MM.1S (cell line): Measurements from ENCODE around the gene ZBTB7A.
A peak's percentile ranks its signal among the peaks of the same experiment; 100 is the strongest.

ENCODE experiments used
- DNase-seq: peaks from one replicate; pipeline ENCODE4 v3.0.0-alpha.2; 2015
- H2AFZ ChIP-seq: fragments of 300-600 bp; sonication (generic); 2 replicates; pipeline ENCODE4 v1.6.0; 2016; ENCODE audit warnings: antibody characterized with exemption, low read length
- H3F3A ChIP-seq: fragments of 300-600 bp; sonication (generic); 2 replicates; pipeline ENCODE4 v1.6.1; 2016; ENCODE audit warnings: mild to moderate bottlenecking, antibody characterized with exemption, low read length, moderate library complexity, mixed read lengths; ENCODE audit not compliant: insufficient read depth
- H3K27ac ChIP-seq: fragments of 300-600 bp; sonication (generic); 2 replicates; pipeline ENCODE4 v1.5.1; 2016; ENCODE audit warnings: mild to moderate bottlenecking, low read length
- H3K27me3 ChIP-seq: fragments of 300-600 bp; sonication (generic); replicated peaks from 2 replicates; pipeline ENCODE4 v1.6.0; 2016; ENCODE audit warnings: low read length; ENCODE audit not compliant: insufficient read depth
- H3K36me3 ChIP-seq: fragments of 300-600 bp; sonication (generic); replicated peaks from 2 replicates; pipeline ENCODE4 v1.6.1; 2016; ENCODE audit warnings: mild to moderate bottlenecking, low read length, mixed read lengths; ENCODE audit not compliant: insufficient read depth
- H3K4me1 ChIP-seq: fragments of 300-600 bp; sonication (generic); 2 replicates; pipeline ENCODE4 v1.6.1; 2016; ENCODE audit warnings: low read length, mixed read lengths
- H3K4me2 ChIP-seq: fragments of 300-600 bp; sonication (generic); 2 replicates; pipeline ENCODE4 v1.6.0; 2016; ENCODE audit warnings: low read depth, low read length
- H3K4me3 ChIP-seq: fragments of 300-600 bp; sonication (generic); 2 replicates; pipeline ENCODE4 v1.5.1; 2016; ENCODE audit warnings: low read length, mixed read lengths
- H3K79me2 ChIP-seq: fragments of 300-600 bp; sonication (generic); 2 replicates; pipeline ENCODE4 v1.6.1; 2016; ENCODE audit warnings: mixed run types, low read length, mixed read lengths
- H3K9ac ChIP-seq: fragments of 300-600 bp; sonication (generic); 2 replicates; pipeline ENCODE4 v1.6.1; 2016; ENCODE audit warnings: low read length, mixed read lengths
- H3K9me2 ChIP-seq: fragments of 300-600 bp; sonication (generic); replicated peaks from 2 replicates; pipeline ENCODE4 v1.6.1; 2016; ENCODE audit warnings: mild to moderate bottlenecking, low read length, mixed read lengths; ENCODE audit not compliant: insufficient read depth
- H3K9me3 ChIP-seq: fragments of 300-600 bp; sonication (generic); replicated peaks from 2 replicates; pipeline ENCODE4 v1.6.1; 2016; ENCODE audit warnings: mild to moderate bottlenecking, low read length, mixed read lengths; ENCODE audit not compliant: insufficient read depth
- H4K20me1 ChIP-seq: fragments of 300-600 bp; sonication (generic); 2 replicates; pipeline ENCODE4 v1.6.1; 2016; ENCODE audit warnings: mild to moderate bottlenecking, low read length, moderate library complexity, mixed read lengths; ENCODE audit not compliant: insufficient read depth
- EZH2 ChIP-seq: fragments of 300-600 bp; sonication (generic); optimal IDR thresholded peaks from 2 replicates; pipeline ENCODE3; 2017; ENCODE audit warnings: low read depth, mild to moderate bottlenecking, antibody characterized with exemption, low read length, mixed read lengths
- EZH2phosphoT487 ChIP-seq: fragments of 300-600 bp; sonication (generic); IDR thresholded peaks from 2 replicates; pipeline ENCODE4 v1.6.1; 2018; ENCODE audit warnings: antibody characterized with exemption, low read length
- TF ChIP-seq, protein P1 (sequence below): fragments of 300-600 bp; sonication (generic); IDR thresholded peaks from 2 replicates; pipeline ENCODE4 v1.5.1; 2016; ENCODE audit warnings: antibody characterized with exemption, low read length, mixed read lengths

The ZBTB7A gene

DNA sequence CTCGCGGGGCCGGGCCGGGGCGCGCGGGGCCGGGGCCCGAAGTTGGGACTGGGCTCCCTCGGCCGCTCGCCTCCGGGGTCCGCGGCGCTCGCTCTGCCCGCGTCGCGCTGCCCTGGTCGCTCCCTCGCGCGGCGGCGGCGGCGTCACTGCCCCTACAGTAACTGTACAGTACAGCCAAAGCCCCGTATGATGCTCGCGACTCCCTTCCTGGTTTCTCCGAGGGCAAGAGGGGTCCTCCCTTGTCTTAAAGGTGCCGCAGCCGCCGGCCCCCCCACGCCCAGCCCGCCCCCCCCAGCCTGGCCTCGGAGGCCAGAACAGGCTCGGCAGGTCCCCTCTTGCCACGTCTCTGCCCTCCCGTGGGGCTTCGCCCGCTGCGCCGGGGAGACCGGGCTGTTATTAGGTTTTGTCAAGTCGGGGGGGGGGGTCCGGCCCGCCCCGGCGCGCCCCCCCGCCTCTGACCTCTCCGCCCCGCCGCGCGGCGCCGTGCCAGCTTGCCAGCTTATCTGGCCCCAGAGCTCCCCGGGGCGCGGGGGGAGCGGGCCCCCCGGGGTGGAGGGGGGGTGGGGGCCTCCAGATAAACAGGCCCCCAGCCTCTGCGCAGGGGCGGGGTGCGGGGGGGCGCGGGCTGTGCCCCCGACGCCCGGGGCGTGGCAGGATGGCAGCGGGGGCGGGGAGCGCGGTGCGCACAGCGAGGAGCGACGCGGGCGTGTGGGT, at the start of gene ZBTB7A:
TSS of gene ZBTB7A (minus strand) at position 218 of the 714 bp plus-strand sequence. CDS start 11,667 bp downstream, outside the sequence.
- Histone ChIP-seq H3K4me1 (peaks cover 10% of the 10 kb centered on the region), H3K36me3 (no peaks in the 10 kb centered on the region), H3K4me3 (peak within 1 kb of the TSS; percentile 97), H3F3A (peaks cover 7% of the 10 kb centered on the region), H3K9me3 (no peaks in the 10 kb centered on the region), H3K27me3 (peaks cover 25% of the 10 kb centered on the region), H3K9me2 (no peaks in the 10 kb centered on the region), H4K20me1 (peaks cover 25% of the 10 kb centered on the region), H3K9ac (peak within 1 kb of the TSS; percentile 72; the same call in 1 of the 2 replicates), H3K4me2 (peak within 1 kb of the TSS; percentile 97), H2AFZ (peak within 1 kb of the TSS; percentile 95), H3K27ac (no peak within 1 kb of the TSS), H3K79me2 (peaks cover 33% of the 10 kb centered on the region)
- peak; percentile 71 for DNase-seq
- TF ChIP-seq, protein P1, sequence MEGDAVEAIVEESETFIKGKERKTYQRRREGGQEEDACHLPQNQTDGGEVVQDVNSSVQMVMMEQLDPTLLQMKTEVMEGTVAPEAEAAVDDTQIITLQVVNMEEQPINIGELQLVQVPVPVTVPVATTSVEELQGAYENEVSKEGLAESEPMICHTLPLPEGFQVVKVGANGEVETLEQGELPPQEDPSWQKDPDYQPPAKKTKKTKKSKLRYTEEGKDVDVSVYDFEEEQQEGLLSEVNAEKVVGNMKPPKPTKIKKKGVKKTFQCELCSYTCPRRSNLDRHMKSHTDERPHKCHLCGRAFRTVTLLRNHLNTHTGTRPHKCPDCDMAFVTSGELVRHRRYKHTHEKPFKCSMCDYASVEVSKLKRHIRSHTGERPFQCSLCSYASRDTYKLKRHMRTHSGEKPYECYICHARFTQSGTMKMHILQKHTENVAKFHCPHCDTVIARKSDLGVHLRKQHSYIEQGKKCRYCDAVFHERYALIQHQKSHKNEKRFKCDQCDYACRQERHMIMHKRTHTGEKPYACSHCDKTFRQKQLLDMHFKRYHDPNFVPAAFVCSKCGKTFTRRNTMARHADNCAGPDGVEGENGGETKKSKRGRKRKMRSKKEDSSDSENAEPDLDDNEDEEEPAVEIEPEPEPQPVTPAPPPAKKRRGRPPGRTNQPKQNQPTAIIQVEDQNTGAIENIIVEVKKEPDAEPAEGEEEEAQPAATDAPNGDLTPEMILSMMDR: no peak
- TF ChIP-seq EZH2 (no peak), EZH2phosphoT487 (no peak)

DNA sequence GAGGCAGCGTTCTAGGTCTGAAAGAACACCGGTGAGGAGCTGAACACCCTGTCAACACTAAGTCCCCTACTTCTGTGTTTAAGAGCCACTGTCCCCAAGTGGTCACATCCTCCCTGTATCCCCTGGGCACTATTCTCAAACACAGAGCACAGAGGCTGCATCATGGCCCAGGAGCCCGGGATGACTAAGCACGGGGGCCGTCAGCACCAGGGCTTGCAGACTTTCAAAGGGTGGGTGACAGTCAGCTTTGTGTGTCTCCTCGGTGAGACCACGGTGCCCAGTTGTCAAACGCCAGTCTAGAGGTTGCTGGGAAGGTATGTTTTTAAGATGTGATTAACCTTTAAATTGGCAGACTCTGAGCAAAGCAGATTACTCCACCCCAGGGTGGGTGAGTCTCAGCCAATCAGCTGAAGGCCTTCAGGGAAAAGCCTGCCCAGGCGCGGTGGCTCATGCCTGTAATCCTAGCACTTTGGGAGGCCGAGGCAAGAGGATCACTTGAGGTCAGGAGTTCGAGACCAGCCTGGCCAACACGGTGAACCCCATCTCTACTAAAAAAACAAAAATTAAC, 49.2 kb upstream of the ZBTB7A start:
- Histone ChIP-seq H3K36me3 (no peaks in the 10 kb centered on the region), H3K9ac (peak overlapping the region; percentile 36; the same call in 1 of the 2 replicates)
- peak; percentile 23 for DNase-seq

DNA sequence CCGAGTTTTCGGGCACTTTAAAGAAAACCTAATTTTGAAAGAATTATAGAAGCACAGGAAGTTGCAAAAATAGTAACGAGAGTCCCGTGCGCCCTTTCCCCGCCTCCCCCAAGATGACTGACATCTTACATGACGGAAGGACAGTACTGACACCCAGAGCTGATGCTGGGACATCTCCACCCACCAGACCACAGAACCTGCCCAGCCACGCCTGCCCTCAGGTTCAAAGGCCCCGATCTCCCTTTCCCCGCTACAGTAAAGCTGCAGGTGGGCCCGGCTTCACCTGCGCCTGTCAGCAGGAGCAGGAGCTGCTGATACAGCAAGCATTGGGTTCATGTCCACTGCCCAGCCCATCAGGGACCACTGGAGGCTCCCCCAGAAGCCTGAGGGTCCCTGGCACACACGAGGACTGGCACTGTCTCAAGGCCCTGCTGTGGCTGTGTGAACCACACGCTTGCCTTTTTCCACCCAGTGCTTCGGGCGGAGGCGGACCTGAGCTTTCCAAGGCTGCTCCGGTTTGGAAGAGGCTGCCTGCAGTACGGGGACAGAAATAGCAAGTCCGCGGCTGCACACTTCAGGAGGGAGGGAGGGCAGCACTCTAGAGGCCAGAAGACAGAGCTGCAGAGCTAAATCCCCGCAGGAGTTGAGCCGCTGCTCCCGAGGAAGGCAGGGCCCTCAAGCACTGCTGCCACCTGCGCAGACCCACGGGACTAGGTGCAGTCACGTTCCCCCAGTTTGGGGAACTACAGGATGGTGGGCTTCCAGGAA, 48.5 kb upstream of the ZBTB7A start:
- TF ChIP-seq, protein P1: peak; percentile 27
- TF ChIP-seq EZH2: no peak
- no peak for TF ChIP-seq EZH2phosphoT487
- no peaks in the 10 kb centered on the region for H4K20me1 ChIP-seq
- peaks cover 25% of the 10 kb centered on the region for H3F3A ChIP-seq
- DNase-seq: peak; percentile 97
- peak overlapping the region; percentile 36; the same call in 1 of the 2 replicates for H3K9ac ChIP-seq
- H3K27me3 ChIP-seq: no peaks in the 10 kb centered on the region
- peak overlapping the region; percentile 38 for H2AFZ ChIP-seq
- no peaks in the 10 kb centered on the region for H3K9me3 ChIP-seq
- H3K36me3 ChIP-seq: no peaks in the 10 kb centered on the region
- peaks cover 57% of the 10 kb centered on the region for H3K79me2 ChIP-seq
- H3K4me3 ChIP-seq: peak overlapping the region; percentile 45
- no peaks in the 10 kb centered on the region for H3K9me2 ChIP-seq
- H3K4me1 ChIP-seq: peaks cover 26% of the 10 kb centered on the region
- peak overlapping the region; percentile 94 for H3K4me2 ChIP-seq
- H3K27ac ChIP-seq: peak overlapping the region; percentile 81

More for the DNA sequence above, 49.2 kb upstream of the ZBTB7A start:
- peaks cover 64% of the 10 kb centered on the region for H3K79me2 ChIP-seq
- H3K27ac ChIP-seq: peak overlapping the region; percentile 81; the same call in 1 of the 2 replicates
- peak overlapping the region; percentile 94 for H3K4me2 ChIP-seq
- H4K20me1 ChIP-seq: no peaks in the 10 kb centered on the region
- no peaks in the 10 kb centered on the region for H3K27me3 ChIP-seq
- peaks cover 25% of the 10 kb centered on the region for H3F3A ChIP-seq
- TF ChIP-seq, protein P1: no peak
- TF ChIP-seq EZH2phosphoT487 (no peak), EZH2 (no peak)
- H3K4me3 ChIP-seq: peak overlapping the region; percentile 45
- H3K9me3 ChIP-seq: no peaks in the 10 kb centered on the region
- 0 out of 2 replicates have a peak overlapping the region, but pooled peaks have one; percentile 38 for H2AFZ ChIP-seq
- H3K9me2 ChIP-seq: no peaks in the 10 kb centered on the region
- peaks cover 26% of the 10 kb centered on the region for H3K4me1 ChIP-seq
